H1 (cell line): ENCODE results near the gene KCND3. TPM values are rescaled to one million over a fixed set of nuclear protein-coding genes. Genes with fewer than 3 reads are reported as not detected.

Experiments used
- polyA plus RNA-seq, 7 experiments: library from polyadenylated mRNA; depleted of rRNA in 3 of 7; stranded (reverse) in 5 of 7; unstranded in 2 of 7; fragments of >200 nt in 5 of 7; fragments of 200-250 nt in 2 of 7; gene quantifications; 1 replicate in 5 of 7; 2 replicates in 1 of 7; 4 replicates in 1 of 7; pipeline versions ENCODE4 v1.2.1 to v1.2.3, GENCODE V29; 2011 to 2013; ENCODE audit warnings: missing spikeins in 2 of 7, mixed read lengths in 2 of 7
- small RNA-seq: library from polyadenylated mRNA; stranded (forward); fragments of <200 nt; extraction: miRNeasy Mini kit (QIAGEN cat#:217004); gene quantifications from one replicate; pipeline ENCODE3, GENCODE V24; 2013; ENCODE audit not compliant: insufficient read depth
- total RNA-seq: library from RNA; stranded (reverse); fragmentation: NEBNext Ultra II Directional; extraction: Animal tissue kit (Norgen Biotek cat#: 25700); gene quantifications from 2 replicates; pipeline ENCODE4 v1.2.1, GENCODE V29; 2021

Gene KCND3
- total and polyA plus RNA-seq, 2 of the 8 experiments (the other 6 are each of a cell fraction or from before 2014, with no cell fraction given): 0.14 to 0.48 TPM

Small RNAs within 50 kb of the gene (small RNA-seq; reads per million reads assigned to genes)
- gene INKA2: 0.69 reads per million

Other genes starting within 250 kb of the KCND3 start
- 24.7 and 25.4 TPM in 2 replicates for gene DDX20, start 233.8 kb downstream of the KCND3 start, total RNA-seq
- 5.4 and 7.5 TPM in 2 replicates for gene DDX20, start 233.8 kb downstream of the KCND3 start, polyA plus RNA-seq (2011; rRNA removed)